ENCODE results near the gene SLC16A12.

The SLC16A12 gene

GRCh38 chr10:89390476-89391225 is 144.7 kb downstream of the SLC16A12 start:
- no peak for DNase-seq (ENCODE audit: low spot score)

- DNase-seq (ENCODE audit: low spot score), result no peak
Observed at GRCh38 chr10:89389254-89389653, 146.1 kb downstream of the SLC16A12 start.

- no peak for DNase-seq (ENCODE audit: low spot score)
Observed at GRCh38 chr10:89388806-89389205, 146.6 kb downstream of the SLC16A12 start.

GRCh38 chr10:89384474-89385340 is 150.7 kb downstream of the SLC16A12 start:
- DNase-seq (ENCODE audit: low spot score), result no peak

- no peak for DNase-seq (ENCODE audit: low spot score)
Observed at GRCh38 chr10:89382757-89383156, 152.6 kb downstream of the SLC16A12 start.
